Erythroblast (primary cell): ENCODE measurements around the gene RTF1.
"Not testable (repeated sequence)": the region's sequence is repeated elsewhere in the genome, so short reads cannot be mapped to it uniquely, and the experiment has no call there.

ENCODE experiments used
- GATA1 ChIP-seq: IDR thresholded peaks from 2 replicates; pipeline ENCODE4 v1.6.1; 2011; ENCODE audit warnings: low read depth, mild to moderate bottlenecking, control low read depth, low read length, moderate library complexity
- POLR2A ChIP-seq: IDR thresholded peaks from 2 replicates; pipeline ENCODE4 v1.6.1; 2011; ENCODE audit warnings: mild to moderate bottlenecking, low read length

DNA sequence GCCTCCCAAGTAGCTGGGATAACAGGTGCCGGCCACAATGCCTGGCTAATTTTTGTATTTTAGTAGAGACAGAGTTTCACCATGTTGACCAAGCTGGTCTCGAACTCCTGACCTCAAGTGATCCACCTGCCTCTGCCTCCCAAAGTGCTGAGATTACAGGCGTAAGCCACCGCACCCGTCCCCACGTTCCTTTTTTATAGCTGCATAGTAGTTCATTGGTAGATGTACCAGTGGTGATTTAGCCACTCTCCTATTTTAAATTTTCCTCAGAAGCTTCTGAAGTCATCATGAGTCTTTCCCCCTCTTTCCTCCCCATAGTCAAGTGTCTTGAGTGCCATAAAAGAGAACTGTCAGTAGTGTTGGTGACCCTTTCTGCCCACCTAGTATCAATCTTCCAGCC is 52.7 kb downstream of the RTF1 start:
- TF ChIP-seq POLR2A, GATA1: not testable (repeated sequence)
